Uterus (tissue), 2 donors: Measurements from ENCODE around the gene STEAP1.
"Not testable (repeated sequence)": the region's sequence is repeated elsewhere in the genome, so short reads cannot be mapped to it uniquely, and the experiment has no call there.

Source experiments
- POLR2A ChIP-seq, 2 donors: fragments of 450-650 bp; IDR thresholded peaks; one replicate each; pipeline ENCODE4 v1.6.1; 2016; ENCODE audit warnings: antibody characterized with exemption in 2 of 2, mild to moderate bottlenecking in 1 of 2, moderate library complexity in 1 of 2
- TF ChIP-seq, protein P1 (sequence below), 4 experiments: fragments of 200-600 bp in 2 of 4; fragments of 450-650 bp in 2 of 4; sonication (generic) in 2 of 4; IDR thresholded peaks; one replicate each; pipeline ENCODE4 v1.5.1; 2016 to 2019; ENCODE audit warnings: antibody characterized with exemption in 4 of 4, mild to moderate bottlenecking in 2 of 4, moderate library complexity in 1 of 4

DNA sequence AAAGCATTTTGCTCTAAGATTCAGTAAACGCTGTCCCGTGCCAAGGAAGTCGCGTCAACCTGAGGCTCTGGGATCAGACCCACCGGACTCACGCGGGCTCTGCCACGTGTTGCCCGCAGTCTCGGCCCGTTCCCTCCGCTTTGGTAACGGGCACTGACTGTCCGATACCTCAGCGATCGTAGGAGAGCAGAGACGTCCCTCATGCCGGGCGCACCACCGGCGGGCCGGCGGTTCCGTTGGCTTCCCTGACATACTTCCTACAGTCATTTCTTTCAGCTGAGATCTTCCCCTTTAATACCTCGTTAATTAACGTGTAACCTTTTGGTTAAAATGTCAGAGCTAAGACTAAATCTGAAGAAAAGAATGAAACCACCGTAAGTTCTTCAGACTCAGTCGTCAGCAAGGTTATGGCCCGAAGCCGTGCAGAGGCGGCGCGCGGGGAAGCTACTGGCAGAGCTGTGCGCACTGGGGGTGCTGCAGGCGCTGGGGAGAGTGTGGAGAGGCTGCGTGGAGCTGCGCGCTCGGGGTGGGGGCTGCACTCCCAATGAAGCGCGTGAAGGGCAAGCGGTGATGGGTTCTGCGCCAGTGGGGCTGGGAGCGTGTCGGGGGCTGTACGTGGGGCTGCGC is 35.6 kb upstream of the STEAP1 start:
- TF ChIP-seq, protein P1, sequence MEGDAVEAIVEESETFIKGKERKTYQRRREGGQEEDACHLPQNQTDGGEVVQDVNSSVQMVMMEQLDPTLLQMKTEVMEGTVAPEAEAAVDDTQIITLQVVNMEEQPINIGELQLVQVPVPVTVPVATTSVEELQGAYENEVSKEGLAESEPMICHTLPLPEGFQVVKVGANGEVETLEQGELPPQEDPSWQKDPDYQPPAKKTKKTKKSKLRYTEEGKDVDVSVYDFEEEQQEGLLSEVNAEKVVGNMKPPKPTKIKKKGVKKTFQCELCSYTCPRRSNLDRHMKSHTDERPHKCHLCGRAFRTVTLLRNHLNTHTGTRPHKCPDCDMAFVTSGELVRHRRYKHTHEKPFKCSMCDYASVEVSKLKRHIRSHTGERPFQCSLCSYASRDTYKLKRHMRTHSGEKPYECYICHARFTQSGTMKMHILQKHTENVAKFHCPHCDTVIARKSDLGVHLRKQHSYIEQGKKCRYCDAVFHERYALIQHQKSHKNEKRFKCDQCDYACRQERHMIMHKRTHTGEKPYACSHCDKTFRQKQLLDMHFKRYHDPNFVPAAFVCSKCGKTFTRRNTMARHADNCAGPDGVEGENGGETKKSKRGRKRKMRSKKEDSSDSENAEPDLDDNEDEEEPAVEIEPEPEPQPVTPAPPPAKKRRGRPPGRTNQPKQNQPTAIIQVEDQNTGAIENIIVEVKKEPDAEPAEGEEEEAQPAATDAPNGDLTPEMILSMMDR (IDR thresholded peaks at IDR 0.05): not testable (repeated sequence)
- TF ChIP-seq POLR2A (IDR thresholded peaks at IDR 0.05): not testable (repeated sequence)
